NCI-H82 treated with DMSO at 0.1 percent for 48 hours (cell line): ENCODE results near the gene TIMM22.
A peak's percentile ranks its signal among the peaks of the same experiment; 100 is the strongest.
"Not testable (repeated sequence)": the region's sequence is repeated elsewhere in the genome, so short reads cannot be mapped to it uniquely, and the experiment has no call there.

Experiments used
- DNase-seq: peaks from one replicate; lab custom pipeline; 2025; ENCODE audit not compliant: unreplicated experiment; lab: John Stamatoyannopoulos, UW

The TIMM22 gene

DNA sequence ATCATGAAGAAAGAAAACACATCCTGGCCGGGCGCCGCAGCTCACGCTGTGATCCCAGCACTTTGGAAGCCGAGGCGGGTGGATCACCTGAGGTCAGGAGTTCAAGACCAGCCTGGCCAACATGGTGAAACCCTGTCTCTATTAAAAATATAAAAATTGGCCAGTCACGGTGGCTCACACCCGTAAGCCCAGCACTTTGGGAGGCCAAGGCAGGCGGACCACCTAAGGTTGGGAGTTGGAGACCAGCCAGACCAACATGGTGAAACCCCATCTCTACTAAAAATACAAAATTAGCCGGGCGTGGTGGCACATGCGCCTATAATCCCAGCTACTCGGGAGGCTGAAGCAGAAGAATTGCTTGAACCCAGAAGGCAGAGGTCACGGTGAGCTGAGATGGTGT lies 25.1 kb upstream of the TIMM22 start:
- DNase-seq: not testable (repeated sequence)

GRCh38 chr17:973053-973452 lies 23.9 kb upstream of the TIMM22 start:
- no peak for DNase-seq

GRCh38 chr17:974778-975177 lies 22.2 kb upstream of the TIMM22 start:
- DNase-seq: not testable (repeated sequence)

GRCh38 chr17:975371-975915 lies 21.5 kb upstream of the TIMM22 start:
- DNase-seq: no peak

GRCh38 chr17:976312-976711 lies 20.6 kb upstream of the TIMM22 start:
- DNase-seq: no peak

- DNase-seq: no peak
Measured at GRCh38 chr17:977166-977565, 19.8 kb upstream of the TIMM22 start.

DNA sequence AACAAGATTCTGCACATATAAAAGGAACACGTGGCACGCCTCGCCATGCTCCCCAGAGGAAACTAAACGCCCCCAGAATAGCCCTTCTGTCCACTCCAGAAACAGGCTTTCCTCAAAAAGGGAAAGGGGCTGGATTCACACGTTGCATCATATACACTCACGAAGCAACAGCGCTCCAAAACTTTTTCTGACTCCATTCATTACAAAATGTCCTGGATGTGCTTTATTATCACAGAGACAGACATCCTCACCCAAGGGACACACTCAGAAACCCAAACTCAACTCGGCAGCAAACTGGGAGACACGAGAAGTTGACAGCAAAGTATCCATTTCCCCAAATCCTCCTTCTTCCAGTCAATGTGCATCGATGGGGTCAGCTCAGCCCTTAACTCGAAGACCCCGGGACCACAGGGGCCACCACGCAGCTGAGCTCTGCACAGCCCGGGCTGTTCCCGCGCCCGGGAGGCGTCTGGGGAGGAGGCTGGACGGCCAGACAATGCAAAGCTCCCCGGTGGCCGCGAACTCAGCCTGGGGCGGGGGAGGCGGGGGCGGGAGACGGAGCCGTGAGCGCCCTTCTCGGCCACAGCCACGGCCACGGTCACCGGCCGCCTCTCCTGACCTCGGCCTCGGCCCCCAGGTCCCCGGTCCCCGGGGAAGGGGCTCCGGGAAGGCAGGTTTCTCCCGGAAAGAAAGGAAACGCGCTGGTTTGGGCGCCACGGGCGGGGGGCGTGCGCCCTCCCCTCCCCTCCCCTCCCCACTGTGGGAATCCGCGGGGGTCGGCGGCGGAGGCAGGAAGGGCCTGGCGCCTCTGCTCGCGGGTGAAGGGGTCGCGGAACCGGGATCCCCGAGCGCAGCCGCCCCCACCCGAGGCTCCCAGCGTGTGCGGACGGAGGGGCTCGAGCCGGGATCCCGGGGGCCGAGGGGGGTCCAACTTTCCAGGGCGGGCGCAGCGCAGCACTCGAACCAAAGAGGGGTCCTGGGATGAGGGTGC lies 18.5 kb upstream of the TIMM22 start:
- no peak for DNase-seq

- DNase-seq: no peak
Measured at GRCh38 chr17:979212-979538, 17.8 kb upstream of the TIMM22 start.

GRCh38 chr17:979539-980405 lies 17.2 kb upstream of the TIMM22 start, which contains the start of gene NXN:
Gene NXN (minus strand): TSS chr17:979776.
- DNase-seq: peak; percentile 67

DNA sequence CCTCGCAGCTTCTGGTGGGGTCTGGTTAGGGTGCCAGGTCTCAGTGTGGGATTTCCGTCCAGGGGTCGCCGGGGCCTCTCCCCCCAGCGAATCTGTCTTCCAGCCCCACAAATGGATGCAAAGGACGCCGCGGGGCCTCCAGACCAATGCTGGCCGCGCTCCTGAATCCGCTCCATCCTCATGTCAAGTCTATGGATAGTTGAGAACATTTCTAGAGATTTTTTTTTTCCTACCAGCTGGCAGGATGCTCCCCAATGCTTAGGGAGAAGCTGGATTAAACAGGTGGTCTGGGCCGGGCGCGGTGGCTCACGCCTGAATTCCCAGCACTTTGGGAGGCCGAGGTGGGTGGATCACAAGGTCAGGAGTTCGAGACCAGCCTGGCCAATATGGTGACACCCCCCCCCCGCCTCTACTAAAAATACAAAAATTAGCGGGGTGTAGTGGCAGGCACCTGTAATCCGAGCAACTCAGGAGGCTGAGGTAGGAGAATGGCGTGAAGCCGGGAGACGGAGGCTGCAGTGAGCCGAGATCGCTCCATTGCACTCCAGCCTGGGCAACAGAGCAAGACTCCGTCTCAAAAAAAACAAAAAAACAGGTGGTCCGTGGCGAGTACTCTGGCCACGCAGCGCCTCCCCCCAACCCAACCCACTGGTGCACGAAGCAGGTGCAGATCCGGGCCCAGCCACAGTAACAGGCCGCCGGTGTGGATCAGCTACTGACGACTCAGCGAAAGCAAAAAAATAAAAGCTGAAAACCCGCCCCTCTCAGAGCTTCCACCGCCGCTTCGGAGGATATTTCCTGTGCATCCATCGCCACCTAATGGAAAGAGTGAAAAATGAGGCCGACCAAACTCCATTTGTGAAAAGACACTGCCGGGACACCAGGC lies 16.3 kb upstream of the TIMM22 start:
- peak; percentile 78 for DNase-seq

GRCh38 chr17:981292-981658 lies 15.7 kb upstream of the TIMM22 start:
- DNase-seq: no peak

DNA sequence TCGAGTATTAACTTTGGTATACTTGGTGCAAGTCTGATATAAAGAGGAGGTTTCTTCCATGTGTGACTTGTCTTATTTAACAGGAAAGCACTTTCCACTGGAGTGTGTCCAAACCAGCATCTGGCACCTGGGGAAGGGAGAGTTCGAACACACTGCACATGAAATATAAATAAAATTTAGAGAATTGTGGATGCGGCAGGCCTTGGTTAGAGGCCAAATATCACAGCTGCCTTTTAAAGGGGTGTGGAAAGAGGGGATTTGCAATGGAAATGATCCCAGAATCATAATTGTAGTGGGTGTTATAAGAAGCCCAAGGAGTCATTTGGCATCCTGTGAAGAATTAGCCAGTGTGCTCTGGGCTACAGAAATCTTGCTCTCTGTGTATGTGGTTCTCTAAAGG lies 13.0 kb upstream of the TIMM22 start:
- DNase-seq: no peak

GRCh38 chr17:986322-986929 lies 10.5 kb upstream of the TIMM22 start:
- no peak for DNase-seq

DNA sequence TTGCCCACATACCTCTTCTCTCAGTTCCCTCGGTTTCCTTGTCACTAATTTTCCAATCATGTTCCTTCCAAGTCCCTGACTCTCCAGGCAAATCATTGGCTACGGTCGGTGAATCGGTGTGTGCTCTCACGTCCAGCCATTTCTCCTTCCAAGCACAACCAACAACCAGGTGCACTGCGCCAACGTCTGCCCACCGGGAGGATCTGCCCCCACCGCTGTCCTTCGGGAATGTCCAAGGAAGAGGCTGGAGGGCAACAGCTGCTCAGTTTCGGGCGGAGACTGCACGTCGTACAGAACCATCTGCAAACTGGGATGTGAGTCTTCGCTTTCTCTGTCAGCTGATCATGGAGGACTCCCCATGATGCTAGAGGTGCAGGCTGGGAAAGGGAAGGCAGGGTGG lies 9.0 kb upstream of the TIMM22 start:
- no peak for DNase-seq

- DNase-seq: no peak
Measured at GRCh38 chr17:988561-988960, 8.4 kb upstream of the TIMM22 start.

DNA sequence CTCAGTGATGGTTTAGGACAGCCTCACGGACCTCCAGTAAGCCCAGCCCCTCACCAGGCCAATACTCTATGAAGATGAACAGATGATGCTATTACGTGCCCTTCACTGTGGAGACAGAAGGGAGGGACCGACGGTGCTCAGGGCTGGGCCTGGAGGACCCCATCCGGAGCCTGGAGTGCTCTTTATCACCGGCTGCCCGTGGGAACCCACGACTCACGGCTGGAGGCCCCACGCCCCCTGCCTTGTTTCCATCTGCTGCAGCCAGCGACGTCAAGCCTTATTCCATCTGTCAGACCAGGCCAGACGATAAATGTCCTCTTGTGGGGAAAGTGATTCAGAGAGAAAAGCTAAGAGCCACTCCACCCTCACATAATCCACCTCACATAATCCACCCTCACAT lies 4.0 kb upstream of the TIMM22 start:
- no peak for DNase-seq

- not testable (repeated sequence) for DNase-seq
Measured at GRCh38 chr17:995324-995723, 1.6 kb upstream of the TIMM22 start.

DNA sequence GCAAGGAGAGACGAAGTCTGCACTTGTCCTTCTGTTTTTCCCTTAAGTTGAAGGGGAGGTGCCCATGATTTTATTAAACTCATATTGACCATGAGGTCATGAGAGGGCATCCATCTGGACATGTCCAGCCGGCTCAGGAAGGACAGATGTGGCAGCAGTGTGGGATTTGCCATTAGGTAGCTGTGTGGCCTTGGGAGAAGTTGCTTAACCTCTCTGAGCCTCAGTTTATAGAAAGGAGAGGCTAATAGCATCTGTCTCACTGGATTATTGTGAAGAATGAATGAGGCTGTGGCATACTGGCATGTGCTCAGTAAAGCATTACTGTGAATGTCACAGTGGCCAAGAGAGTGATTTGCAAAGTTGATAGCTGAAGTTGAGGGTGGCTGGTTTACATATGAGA lies 1.2 kb downstream of the TIMM22 start:
- DNase-seq: no peak

DNA sequence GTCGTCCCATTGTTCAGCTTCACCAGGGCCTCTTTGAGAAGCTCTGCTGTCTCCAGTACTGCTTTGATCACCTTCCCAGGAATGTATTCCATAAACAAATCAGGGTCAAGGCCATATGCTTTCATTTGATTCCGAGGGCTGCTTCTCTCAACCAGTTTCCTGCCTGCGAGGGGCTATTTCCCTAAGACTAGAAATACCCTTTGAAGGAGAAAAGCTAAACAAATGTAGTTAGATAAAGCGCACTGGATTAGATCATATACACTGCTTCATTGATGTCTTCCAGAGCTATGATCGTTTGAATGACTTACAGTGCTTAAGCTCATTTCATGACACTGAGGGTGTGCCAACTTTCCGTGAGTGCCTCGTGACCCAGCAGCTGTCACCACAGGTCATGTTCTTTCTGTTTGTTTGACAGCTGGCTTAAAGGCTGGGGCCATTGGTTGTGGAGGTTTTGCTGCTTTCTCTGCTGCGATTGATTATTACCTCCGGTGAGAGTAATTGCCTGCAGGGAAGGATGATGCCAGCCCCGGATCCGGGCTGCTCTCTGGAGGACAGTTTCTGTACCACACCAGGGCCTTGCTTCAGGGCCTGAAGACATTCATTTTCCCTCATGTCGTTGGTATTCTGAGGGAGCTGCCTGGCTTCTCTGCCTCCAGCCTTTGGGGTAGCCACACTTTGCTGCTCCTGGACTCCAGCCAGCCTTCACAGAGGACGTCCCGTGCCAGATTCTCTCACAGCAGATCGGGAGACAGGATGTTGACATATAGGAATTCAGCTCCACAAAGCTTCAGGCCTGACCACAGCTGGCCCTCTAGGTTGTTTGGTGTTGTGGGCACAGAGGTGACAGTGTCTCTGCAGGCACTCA lies 3.9 kb downstream of the TIMM22 start:
- DNase-seq: no peak
